Lung (tissue), 12 donors: ENCODE data around the gene LHFPL3. TPM values are rescaled to one million over a fixed set of nuclear protein-coding genes. Genes with fewer than 3 reads are reported as not detected.

Experiments
- ATAC-seq: fragments of 200-7000 bp; cut with Tn5 transposase; one replicate; pipeline ENCODE4 v1.9.1; 2020; ENCODE audit warnings: moderate number of reproducible peaks; ENCODE audit not compliant: insufficient read depth, low FRiP score
- DNase-seq, 3 donors: peaks; one replicate each; pipeline ENCODE4 v3.0.0-alpha.2; 2013 to 2017
- H3K27ac ChIP-seq, 2 donors: one replicate each; pipeline ENCODE4 v1.5.1; 2013; ENCODE audit warnings: mild to moderate bottlenecking in 2 of 2, moderate library complexity in 2 of 2, control low read depth in 1 of 2, inconsistent platforms in 1 of 2, low read depth in 1 of 2, low read length in 1 of 2
- H3K27me3 ChIP-seq, 3 donors: one replicate each; pipeline ENCODE4 v1.5.1; 2013; ENCODE audit warnings: low read length in 2 of 3; ENCODE audit not compliant: control insufficient read depth in 3 of 3, insufficient read depth in 3 of 3
- H3K36me3 ChIP-seq, 4 donors: one replicate each; pipeline ENCODE4 v1.5.1; 2013; ENCODE audit warnings: low read length in 4 of 4, mild to moderate bottlenecking in 1 of 4, moderate library complexity in 1 of 4; ENCODE audit not compliant: control insufficient read depth in 4 of 4, insufficient read depth in 4 of 4
- H3K4me1 ChIP-seq, 5 donors: one replicate each; pipeline ENCODE4 v1.5.1; 2013; ENCODE audit warnings: low read length in 5 of 5, mild to moderate bottlenecking in 2 of 5, moderate library complexity in 1 of 5; ENCODE audit not compliant: control insufficient read depth in 5 of 5, insufficient read depth in 5 of 5
- H3K4me3 ChIP-seq: one replicate; pipeline ENCODE4 v1.5.1; 2013; ENCODE audit warnings: mild to moderate bottlenecking, control low read depth, moderate library complexity
- H3K9ac ChIP-seq, 2 donors: one replicate each; pipeline ENCODE4 v1.5.1; 2013; ENCODE audit warnings: low read length in 2 of 2, control low read depth in 1 of 2; ENCODE audit not compliant: insufficient read depth in 1 of 2
- H3K9me3 ChIP-seq, 4 donors: one replicate each; pipeline ENCODE4 v1.5.1; 2013; ENCODE audit warnings: low read length in 3 of 4, mild to moderate bottlenecking in 1 of 4, moderate library complexity in 1 of 4; ENCODE audit not compliant: control insufficient read depth in 4 of 4, insufficient read depth in 3 of 4
- CTCF ChIP-seq: IDR thresholded peaks from 2 replicates; pipeline ENCODE4 v1.5.1; 2012; ENCODE audit warnings: mild to moderate bottlenecking; ENCODE audit errors: control extremely low read depth, extremely low read depth
- WGBS, 2 donors: extraction: QIAGEN DNeasy Blood & Tissue Kit; methylation state at CpG; one replicate each; pipeline ENCODE4 v1.1.7; 2013; 5-methylcytosine and 5-hydroxymethylcytosine counted together
- polyA plus RNA-seq, 2 donors: library from polyadenylated mRNA; stranded (reverse); fragments of 200-250 nt; gene quantifications; one replicate each; pipeline ENCODE4 v1.2.1, GENCODE V29; 2013
- total RNA-seq, 2 donors: library from RNA; depleted of rRNA in 1 of 2; stranded (reverse); fragments of >200 nt in 1 of 2; gene quantifications; one replicate each; pipeline ENCODE4 v1.2.1, GENCODE V29; 2014 to 2021
- donor health status: control.
- donor health status: control.
- donor health status: Bipolar disorder and iron deficiency.
- donor health status: healthy.
- donor health status: DM: yes; HTN: yes; CAD: no.

LHFPL3 gene
- total and polyA plus RNA-seq, 4 donors = not detected

- Histone ChIP-seq H3K36me3 (no peaks in the 10 kb centered on the region), H3K27me3 (no peaks in the 10 kb centered on the region), H3K9me3 (no peaks in the 10 kb centered on the region), H3K9ac (no peak overlapping the region), H3K4me1 (no peaks in the 10 kb centered on the region), H3K27ac (no peak overlapping the region), H3K4me3 (no peak overlapping the region)
- 52 to 71% methylated on average over 2 of the region's 2 CpGs for WGBS, 2 donors
- no peak for TF ChIP-seq CTCF
- ATAC-seq (no peak), DNase-seq (no peak)
These were observed 462.0 kb downstream of the LHFPL3 start for GRCh38 chr7:104790440-104790839.

GRCh38 chr7:104791080-104791479 is 462.7 kb downstream of the LHFPL3 start:
- DNase-seq = no peak
- no peaks in the 10 kb centered on the region for H3K27me3 ChIP-seq

GRCh38 chr7:104793066-104793465 is 464.7 kb downstream of the LHFPL3 start:
- H3K36me3 ChIP-seq = no peaks in the 10 kb centered on the region
- TF ChIP-seq CTCF = no peak
- no peak overlapping the region for H3K9ac ChIP-seq
- no peaks in the 10 kb centered on the region for H3K27me3 ChIP-seq
- no peak overlapping the region for H3K4me3 ChIP-seq
- WGBS, 2 donors = 86 to 90% methylated on average over 7 of the region's 7 CpGs
- no peak overlapping the region for H3K27ac ChIP-seq
- no peaks in the 10 kb centered on the region for H3K4me1 ChIP-seq
- H3K9me3 ChIP-seq = no peaks in the 10 kb centered on the region
- ATAC-seq = no peak
- DNase-seq = no peak

More at GRCh38 chr7:104791080-104791479, 462.7 kb downstream of the LHFPL3 start:
- TF ChIP-seq CTCF = no peak
- Histone ChIP-seq H3K36me3 (no peaks in the 10 kb centered on the region), H3K27ac (no peak overlapping the region), H3K4me3 (no peak overlapping the region), H3K9ac (no peak overlapping the region), H3K9me3 (no peaks in the 10 kb centered on the region), H3K4me1 (no peaks in the 10 kb centered on the region)
- ATAC-seq = no peak

GRCh38 chr7:104794154-104794553 is 465.8 kb downstream of the LHFPL3 start:
- DNase-seq (no peak), ATAC-seq (no peak)
- H3K27ac ChIP-seq = no peak overlapping the region
- H3K36me3 ChIP-seq = no peaks in the 10 kb centered on the region
- no peaks in the 10 kb centered on the region for H3K9me3 ChIP-seq
- no peaks in the 10 kb centered on the region for H3K4me1 ChIP-seq
- no peak overlapping the region for H3K4me3 ChIP-seq
- 89 to 92% methylated on average over 3 of the region's 3 CpGs for WGBS, 2 donors
- H3K27me3 ChIP-seq = no peaks in the 10 kb centered on the region
- H3K9ac ChIP-seq = no peak overlapping the region
- no peak for TF ChIP-seq CTCF
